HepG2 (cell line): Measurements from ENCODE around the gene USP5. TPM values are rescaled to one million over a fixed set of nuclear protein-coding genes. Genes with fewer than 3 reads are reported as not detected.

Experiments used
- ATAC-seq: fragments of 200-7000 bp; cut with Tn5 transposase; 3 replicates; pipeline ENCODE4 v1.9.1; 2020; ENCODE audit warnings: mild to moderate bottlenecking, moderate library complexity
- BruUV-seq: library from RNA; stranded (reverse); fragments of 400-500 nt; replicated peaks from 2 replicates; lab custom pipeline; 2021; lab: Mats Ljungman, UMichigan
- CTCF ChIA-PET: fragments of 300-600 bp; formaldehyde crosslinking; extraction: SDS; loops from one replicate; lab custom pipeline; 2021; ENCODE audit warnings: low total read pairs, inconsistent platforms, low intra/inter-chr PET ratio; lab: Yijun Ruan, JAX
- POLR2A ChIA-PET: fragments of 350-600 bp; sonication (Branson Sonifier 250); formaldehyde crosslinking; loops from one replicate; lab custom pipeline; 2020; ENCODE audit warnings: antibody characterized with exemption, inconsistent platforms; lab: Yijun Ruan, JAX
- DNase-seq: peaks from one replicate; pipeline ENCODE4 v3.0.0-alpha.2; 2015; ENCODE audit warnings: low spot score
- FAIRE-seq: peaks from 3 replicates; lab custom pipeline; 2011; peaks lifted over from hg19 to GRCh38; lab: Jason Lieb, UNC
- H2AFZ ChIP-seq: one replicate; pipeline ENCODE4 v1.6.1; 2011; ENCODE audit warnings: low read length, inconsistent platforms
- H3K27ac ChIP-seq: fragments of 300-600 bp; 3 replicates; pipeline ENCODE4 v1.8.0; 2011; ENCODE audit warnings: mixed run types, mild to moderate bottlenecking, mixed read lengths, low read length, inconsistent platforms; ENCODE audit not compliant: insufficient read depth; ENCODE audit errors: extremely low read length
- H3K27me3 ChIP-seq, 2 experiments: fragments of 200-600 bp in 1 of 2; 2 replicates in 1 of 2; 3 replicates in 1 of 2; pipeline versions ENCODE4 v1.6.0 to v1.8.0; 2011; ENCODE audit warnings: low read length in 2 of 2, mild to moderate bottlenecking in 2 of 2, moderate library complexity in 2 of 2, inconsistent platforms in 1 of 2; ENCODE audit not compliant: insufficient read depth in 2 of 2, control insufficient read depth in 1 of 2
- H3K36me3 ChIP-seq, 2 experiments: fragments of 200-600 bp in 1 of 2; replicated peaks in 1 of 2; 2 replicates in 1 of 2; 3 replicates in 1 of 2; pipeline versions ENCODE4 v1.5.1 to v1.8.0; 2011; ENCODE audit warnings: low read length in 2 of 2, inconsistent platforms in 1 of 2; ENCODE audit not compliant: insufficient read depth in 2 of 2, control insufficient read depth in 1 of 2
- H3K4me1 ChIP-seq: 2 replicates; pipeline ENCODE4 v1.5.1; 2012; ENCODE audit warnings: low read length, inconsistent platforms; ENCODE audit not compliant: insufficient read depth
- H3K4me2 ChIP-seq: 2 replicates; pipeline ENCODE4 v1.6.0; 2011; ENCODE audit warnings: low read depth, low read length, inconsistent platforms
- H3K4me3 ChIP-seq, 3 experiments: fragments of 200-600 bp in 1 of 3; sonication (generic), shearing (Covaris generic) in 1 of 3; replicated peaks in 1 of 3; 2 replicates each; pipeline ENCODE4 v1.5.1; 2011 to 2016; ENCODE audit warnings: low read length in 3 of 3, inconsistent platforms in 2 of 3, low read depth in 2 of 3, mild to moderate bottlenecking in 2 of 3, control low read depth in 1 of 3, mixed read lengths in 1 of 3; ENCODE audit not compliant: insufficient read depth in 1 of 3
- H3K79me2 ChIP-seq: one replicate; pipeline ENCODE4 v1.6.1; 2011; ENCODE audit warnings: low read length, inconsistent platforms; ENCODE audit not compliant: insufficient read depth
- H3K9ac ChIP-seq: 2 replicates; pipeline ENCODE4 v1.6.0; 2011; ENCODE audit warnings: mild to moderate bottlenecking, low read depth, low read length, inconsistent platforms; ENCODE audit not compliant: insufficient read depth
- H3K9me3 ChIP-seq: 2 replicates; pipeline ENCODE4 v1.5.1; 2012; ENCODE audit warnings: mild to moderate bottlenecking, low read length
- H4K20me1 ChIP-seq: 2 replicates; pipeline ENCODE4 v1.6.0; 2011; ENCODE audit warnings: inconsistent platforms, mild to moderate bottlenecking, low read length, moderate library complexity; ENCODE audit not compliant: insufficient read depth
- AGO1 ChIP-seq: fragments of 200-400 bp; formaldehyde crosslinking; IDR thresholded peaks from 2 replicates; pipeline ENCODE4 v1.6.1; 2017; ENCODE audit warnings: mild to moderate bottlenecking, low read depth, low read length, moderate library complexity; ENCODE audit not compliant: poor library complexity, severe bottlenecking
- BORCS8-MEF2B ChIP-seq: sonication (generic); formaldehyde crosslinking; IDR thresholded peaks from 2 replicates; pipeline ENCODE4 v1.8.0; 2022; ENCODE audit warnings: mild to moderate bottlenecking, missing genetic modification reagents
- HOXA3 ChIP-seq: sonication (generic); formaldehyde crosslinking; IDR thresholded peaks from 2 replicates; pipeline ENCODE4 v1.5.0; 2020; ENCODE audit warnings: missing genetic modification reagents
- ISX ChIP-seq: sonication (generic); formaldehyde crosslinking; conservative IDR thresholded peaks from 2 replicates; pipeline ENCODE4 v1.5.0; 2020; ENCODE audit warnings: missing genetic modification reagents
- TOE1 ChIP-seq: sonication (generic); formaldehyde crosslinking; IDR thresholded peaks from 2 replicates; pipeline ENCODE4 v1.4.0; 2020; ENCODE audit warnings: mild to moderate bottlenecking, missing genetic modification reagents
- ZNF17 ChIP-seq: sonication (generic); formaldehyde crosslinking; IDR thresholded peaks from 2 replicates; pipeline ENCODE4 v1.5.0; 2020; ENCODE audit warnings: mild to moderate bottlenecking, missing genetic modification reagents
- ZNF292 ChIP-seq: sonication (generic); formaldehyde crosslinking; IDR thresholded peaks from 2 replicates; pipeline ENCODE4 v1.8.1; 2022; ENCODE audit warnings: mild to moderate bottlenecking, low read depth, missing genetic modification reagents, borderline replicate concordance
- ZNF432 ChIP-seq: sonication (generic); formaldehyde crosslinking; IDR thresholded peaks from 2 replicates; pipeline ENCODE4 v1.5.0; 2020; ENCODE audit warnings: missing genetic modification reagents, mild to moderate bottlenecking, borderline replicate concordance
- WGBS: methylation state at CpG from one replicate; pipeline ENCODE4 v1.1.6; 2017; ENCODE audit warnings: low lambda C conversion rate; 5-methylcytosine and 5-hydroxymethylcytosine counted together
- in situ Hi-C: cut with HindIII; loops from 2 replicates; pipeline ENCODE4 v1.10.0; 2017; ENCODE audit warnings: low pct_unique_long_range_greater_than_20kb; ENCODE audit not compliant: extremely low pct_ligation_motif_present
- intact Hi-C: fragments of 100-400 bp; cut with micrococcal nuclease; formaldehyde crosslinking; loops from one replicate; pipeline ENCODE4 v1.10.0; 2022; ENCODE audit not compliant: unreplicated experiment
- polyA plus RNA-seq, 8 experiments: library from polyadenylated mRNA; depleted of rRNA in 3 of 8; stranded (reverse) in 7 of 8; unstranded in 1 of 8; fragments of >200 nt; fragmentation: Illumina TruSeq in 4 of 8; extraction: Trizol in 4 of 8; gene quantifications; 2 replicates each; pipeline versions ENCODE4 v1.2.1 to v1.2.3, GENCODE V29; 2011 to 2016; ENCODE audit warnings: low read depth in 4 of 8, missing spikeins in 1 of 8, mixed read lengths in 1 of 8; ENCODE audit not compliant: insufficient read depth in 1 of 8
- total RNA-seq, 5 experiments: library from RNA; depleted of rRNA; stranded (reverse); fragments of >200 nt; fragmentation: Illumina TruSeq; extraction: Trizol; gene quantifications; 2 replicates each; pipeline ENCODE4 v1.2.3, GENCODE V29; 2016; ENCODE audit warnings: low read depth in 1 of 5
- TF ChIP-seq, protein P1 (sequence below): fragments of 450-650 bp; IDR thresholded peaks from 2 replicates; pipeline ENCODE4 v1.6.1; 2016
- TF ChIP-seq, protein P2 (sequence below): sonication (generic); formaldehyde crosslinking; IDR thresholded peaks from 2 replicates; pipeline ENCODE4 v1.5.1; 2020; ENCODE audit warnings: mild to moderate bottlenecking, missing genetic modification reagents, borderline replicate concordance
- TF ChIP-seq, protein P3 (sequence below): sonication (generic); formaldehyde crosslinking; IDR thresholded peaks from 2 replicates; pipeline ENCODE4 v1.4.0; 2020; ENCODE audit warnings: missing genetic modification reagents, borderline replicate concordance
- TF ChIP-seq, protein P4 (sequence below): sonication (generic); formaldehyde crosslinking; IDR thresholded peaks from 2 replicates; pipeline ENCODE4 v1.5.1; 2020; ENCODE audit warnings: mild to moderate bottlenecking, missing genetic modification reagents, moderate library complexity

The USP5 gene
- total and polyA plus RNA-seq, 2 of the 13 experiments (the other 11 are each of a cell fraction or from before 2014, with no cell fraction given), result 39.6 to 56.0 TPM

DNA sequence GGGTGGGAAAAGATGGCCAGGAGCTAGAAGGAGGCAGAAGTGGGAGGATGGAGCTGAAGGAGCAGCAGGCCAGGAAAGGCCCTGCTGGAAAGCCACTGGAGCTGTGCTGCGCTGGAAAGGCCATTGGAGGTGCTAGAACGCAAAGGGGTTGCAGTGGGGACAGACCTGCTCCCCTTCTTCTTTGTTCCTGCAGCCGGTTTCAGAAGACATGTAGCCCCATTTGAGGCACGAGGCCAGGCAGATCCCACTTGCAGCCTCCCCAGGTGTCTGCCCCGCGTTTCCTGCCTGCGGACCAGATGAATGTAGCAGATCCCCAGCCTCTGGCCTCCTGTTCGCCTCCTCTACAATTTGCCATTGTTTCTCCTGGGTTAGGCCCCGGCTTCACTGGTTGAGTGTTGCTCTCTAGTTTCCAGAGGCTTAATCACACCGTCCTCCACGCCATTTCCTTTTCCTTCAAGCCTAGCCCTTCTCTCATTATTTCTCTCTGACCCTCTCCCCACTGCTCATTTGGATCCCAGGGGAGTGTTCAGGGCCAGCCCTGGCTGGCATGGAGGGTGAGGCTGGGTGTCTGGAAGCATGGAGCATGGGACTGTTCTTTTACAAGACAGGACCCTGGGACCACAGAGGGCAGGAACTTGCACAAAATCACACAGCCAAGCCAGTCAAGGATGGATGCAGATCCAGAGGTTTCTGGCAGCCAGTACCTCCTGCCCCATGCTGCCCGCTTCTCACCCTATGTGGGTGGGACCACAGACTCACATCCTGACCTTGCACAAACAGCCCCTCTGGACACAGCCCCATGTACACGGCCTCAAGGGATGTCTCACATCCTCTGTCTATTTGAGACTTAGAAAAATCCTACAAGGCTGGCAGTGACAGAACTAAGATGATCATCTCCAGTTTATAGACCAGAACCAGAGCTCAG, 32.6 kb upstream of the USP5 start:
- Histone ChIP-seq H3K4me3 (no peak overlapping the region), H3K4me2 (no peak overlapping the region), H3K27ac (no peak overlapping the region), H2AFZ (no peak overlapping the region), H3K36me3 (no peaks in the 10 kb centered on the region), H4K20me1 (no peaks in the 10 kb centered on the region), H3K4me1 (peaks cover 42% of the 10 kb centered on the region), H3K27me3 (peaks cover 7 to 34% of the 10 kb centered on the region in 2 experiments; a peak in 4 of 5 replicates), H3K9me3 (no peaks in the 10 kb centered on the region), H3K9ac (no peak overlapping the region), H3K79me2 (no peaks in the 10 kb centered on the region)
- DNase-seq, result no peak
- POLR2A ChIA-PET, result no interaction called here
- ATAC-seq, result peak; percentile 4
- in situ Hi-C loops, result no loop called here
- intact Hi-C loops, result loop anchor here (10.0 kb wide), 1 partner anchor 205 kb away; no protein-coding TSS in a partner anchor
- WGBS, result 61% methylated on average over 12 of the region's 13 CpGs
- no peak for FAIRE-seq
- BruUV-seq, result no TSS peak
- CTCF ChIA-PET, result no interaction called here
- no peak for TF ChIP-seq ZNF17 (CRISPR knock-in tag)
- TF ChIP-seq ZNF292 (CRISPR knock-in tag), result no peak
- TF ChIP-seq AGO1, result peak; percentile 70
- TF ChIP-seq ISX, result no peak
- TF ChIP-seq, protein P1, sequence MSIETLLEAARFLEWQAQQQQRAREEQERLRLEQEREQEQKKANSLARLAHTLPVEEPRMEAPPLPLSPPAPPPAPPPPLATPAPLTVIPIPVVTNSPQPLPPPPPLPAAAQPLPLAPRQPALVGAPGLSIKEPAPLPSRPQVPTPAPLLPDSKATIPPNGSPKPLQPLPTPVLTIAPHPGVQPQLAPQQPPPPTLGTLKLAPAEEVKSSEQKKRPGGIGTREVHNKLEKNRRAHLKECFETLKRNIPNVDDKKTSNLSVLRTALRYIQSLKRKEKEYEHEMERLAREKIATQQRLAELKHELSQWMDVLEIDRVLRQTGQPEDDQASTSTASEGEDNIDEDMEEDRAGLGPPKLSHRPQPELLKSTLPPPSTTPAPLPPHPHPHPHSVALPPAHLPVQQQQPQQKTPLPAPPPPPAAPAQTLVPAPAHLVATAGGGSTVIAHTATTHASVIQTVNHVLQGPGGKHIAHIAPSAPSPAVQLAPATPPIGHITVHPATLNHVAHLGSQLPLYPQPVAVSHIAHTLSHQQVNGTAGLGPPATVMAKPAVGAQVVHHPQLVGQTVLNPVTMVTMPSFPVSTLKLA, result no peak
- TF ChIP-seq, protein P2, sequence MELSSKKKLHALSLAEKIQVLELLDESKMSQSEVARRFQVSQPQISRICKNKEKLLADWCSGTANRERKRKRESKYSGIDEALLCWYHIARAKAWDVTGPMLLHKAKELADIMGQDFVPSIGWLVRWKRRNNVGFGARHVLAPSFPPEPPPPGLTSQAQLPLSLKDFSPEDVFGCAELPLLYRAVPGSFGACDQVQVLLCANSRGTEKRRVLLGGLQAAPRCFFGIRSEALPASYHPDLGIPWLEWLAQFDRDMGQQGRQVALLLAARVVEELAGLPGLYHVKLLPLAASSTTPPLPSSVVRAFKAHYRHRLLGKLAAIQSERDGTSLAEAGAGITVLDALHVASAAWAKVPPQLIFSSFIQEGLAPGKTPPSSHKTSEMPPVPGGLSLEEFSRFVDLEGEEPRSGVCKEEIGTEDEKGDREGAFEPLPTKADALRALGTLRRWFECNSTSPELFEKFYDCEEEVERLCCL, result no peak
- TF ChIP-seq, protein P3, sequence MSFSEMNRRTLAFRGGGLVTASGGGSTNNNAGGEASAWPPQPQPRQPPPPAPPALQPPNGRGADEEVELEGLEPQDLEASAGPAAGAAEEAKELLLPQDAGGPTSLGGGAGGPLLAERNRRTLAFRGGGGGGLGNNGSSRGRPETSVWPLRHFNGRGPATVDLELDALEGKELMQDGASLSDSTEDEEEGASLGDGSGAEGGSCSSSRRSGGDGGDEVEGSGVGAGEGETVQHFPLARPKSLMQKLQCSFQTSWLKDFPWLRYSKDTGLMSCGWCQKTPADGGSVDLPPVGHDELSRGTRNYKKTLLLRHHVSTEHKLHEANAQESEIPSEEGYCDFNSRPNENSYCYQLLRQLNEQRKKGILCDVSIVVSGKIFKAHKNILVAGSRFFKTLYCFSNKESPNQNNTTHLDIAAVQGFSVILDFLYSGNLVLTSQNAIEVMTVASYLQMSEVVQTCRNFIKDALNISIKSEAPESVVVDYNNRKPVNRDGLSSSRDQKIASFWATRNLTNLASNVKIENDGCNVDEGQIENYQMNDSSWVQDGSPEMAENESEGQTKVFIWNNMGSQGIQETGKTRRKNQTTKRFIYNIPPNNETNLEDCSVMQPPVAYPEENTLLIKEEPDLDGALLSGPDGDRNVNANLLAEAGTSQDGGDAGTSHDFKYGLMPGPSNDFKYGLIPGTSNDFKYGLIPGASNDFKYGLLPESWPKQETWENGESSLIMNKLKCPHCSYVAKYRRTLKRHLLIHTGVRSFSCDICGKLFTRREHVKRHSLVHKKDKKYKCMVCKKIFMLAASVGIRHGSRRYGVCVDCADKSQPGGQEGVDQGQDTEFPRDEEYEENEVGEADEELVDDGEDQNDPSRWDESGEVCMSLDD (CRISPR knock-in tag), result no peak
- no peak for TF ChIP-seq ZNF432
- no peak for TF ChIP-seq TOE1 (CRISPR knock-in tag)
- TF ChIP-seq, protein P4, sequence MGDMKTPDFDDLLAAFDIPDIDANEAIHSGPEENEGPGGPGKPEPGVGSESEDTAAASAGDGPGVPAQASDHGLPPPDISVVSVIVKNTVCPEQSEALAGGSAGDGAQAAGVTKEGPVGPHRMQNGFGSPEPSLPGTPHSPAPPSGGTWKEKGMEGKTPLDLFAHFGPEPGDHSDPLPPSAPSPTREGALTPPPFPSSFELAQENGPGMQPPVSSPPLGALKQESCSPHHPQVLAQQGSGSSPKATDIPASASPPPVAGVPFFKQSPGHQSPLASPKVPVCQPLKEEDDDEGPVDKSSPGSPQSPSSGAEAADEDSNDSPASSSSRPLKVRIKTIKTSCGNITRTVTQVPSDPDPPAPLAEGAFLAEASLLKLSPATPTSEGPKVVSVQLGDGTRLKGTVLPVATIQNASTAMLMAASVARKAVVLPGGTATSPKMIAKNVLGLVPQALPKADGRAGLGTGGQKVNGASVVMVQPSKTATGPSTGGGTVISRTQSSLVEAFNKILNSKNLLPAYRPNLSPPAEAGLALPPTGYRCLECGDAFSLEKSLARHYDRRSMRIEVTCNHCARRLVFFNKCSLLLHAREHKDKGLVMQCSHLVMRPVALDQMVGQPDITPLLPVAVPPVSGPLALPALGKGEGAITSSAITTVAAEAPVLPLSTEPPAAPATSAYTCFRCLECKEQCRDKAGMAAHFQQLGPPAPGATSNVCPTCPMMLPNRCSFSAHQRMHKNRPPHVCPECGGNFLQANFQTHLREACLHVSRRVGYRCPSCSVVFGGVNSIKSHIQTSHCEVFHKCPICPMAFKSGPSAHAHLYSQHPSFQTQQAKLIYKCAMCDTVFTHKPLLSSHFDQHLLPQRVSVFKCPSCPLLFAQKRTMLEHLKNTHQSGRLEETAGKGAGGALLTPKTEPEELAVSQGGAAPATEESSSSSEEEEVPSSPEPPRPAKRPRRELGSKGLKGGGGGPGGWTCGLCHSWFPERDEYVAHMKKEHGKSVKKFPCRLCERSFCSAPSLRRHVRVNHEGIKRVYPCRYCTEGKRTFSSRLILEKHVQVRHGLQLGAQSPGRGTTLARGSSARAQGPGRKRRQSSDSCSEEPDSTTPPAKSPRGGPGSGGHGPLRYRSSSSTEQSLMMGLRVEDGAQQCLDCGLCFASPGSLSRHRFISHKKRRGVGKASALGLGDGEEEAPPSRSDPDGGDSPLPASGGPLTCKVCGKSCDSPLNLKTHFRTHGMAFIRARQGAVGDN, result 0 out of 2 replicates have a peak, but pooled peaks have one; percentile 21
- no peak for TF ChIP-seq HOXA3 (CRISPR knock-in tag)
- no peak for TF ChIP-seq BORCS8-MEF2B (CRISPR knock-in tag)
